Activated CD4-positive, alpha-beta T cell treated with anti-CD3 and anti-CD28 coated beads for 48 hours (primary cell): Measurements from ENCODE around the gene NKD2.
"Not testable (repeated sequence)": the region's sequence is repeated elsewhere in the genome, so short reads cannot be mapped to it uniquely, and the experiment has no call there.

ENCODE experiments used
- DNase-seq: peaks from one replicate; pipeline ENCODE4 v3.0.0-alpha.2; 2020

Gene NKD2, protein sequence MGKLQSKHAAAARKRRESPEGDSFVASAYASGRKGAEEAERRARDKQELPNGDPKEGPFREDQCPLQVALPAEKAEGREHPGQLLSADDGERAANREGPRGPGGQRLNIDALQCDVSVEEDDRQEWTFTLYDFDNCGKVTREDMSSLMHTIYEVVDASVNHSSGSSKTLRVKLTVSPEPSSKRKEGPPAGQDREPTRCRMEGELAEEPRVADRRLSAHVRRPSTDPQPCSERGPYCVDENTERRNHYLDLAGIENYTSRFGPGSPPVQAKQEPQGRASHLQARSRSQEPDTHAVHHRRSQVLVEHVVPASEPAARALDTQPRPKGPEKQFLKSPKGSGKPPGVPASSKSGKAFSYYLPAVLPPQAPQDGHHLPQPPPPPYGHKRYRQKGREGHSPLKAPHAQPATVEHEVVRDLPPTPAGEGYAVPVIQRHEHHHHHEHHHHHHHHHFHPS

DNA sequence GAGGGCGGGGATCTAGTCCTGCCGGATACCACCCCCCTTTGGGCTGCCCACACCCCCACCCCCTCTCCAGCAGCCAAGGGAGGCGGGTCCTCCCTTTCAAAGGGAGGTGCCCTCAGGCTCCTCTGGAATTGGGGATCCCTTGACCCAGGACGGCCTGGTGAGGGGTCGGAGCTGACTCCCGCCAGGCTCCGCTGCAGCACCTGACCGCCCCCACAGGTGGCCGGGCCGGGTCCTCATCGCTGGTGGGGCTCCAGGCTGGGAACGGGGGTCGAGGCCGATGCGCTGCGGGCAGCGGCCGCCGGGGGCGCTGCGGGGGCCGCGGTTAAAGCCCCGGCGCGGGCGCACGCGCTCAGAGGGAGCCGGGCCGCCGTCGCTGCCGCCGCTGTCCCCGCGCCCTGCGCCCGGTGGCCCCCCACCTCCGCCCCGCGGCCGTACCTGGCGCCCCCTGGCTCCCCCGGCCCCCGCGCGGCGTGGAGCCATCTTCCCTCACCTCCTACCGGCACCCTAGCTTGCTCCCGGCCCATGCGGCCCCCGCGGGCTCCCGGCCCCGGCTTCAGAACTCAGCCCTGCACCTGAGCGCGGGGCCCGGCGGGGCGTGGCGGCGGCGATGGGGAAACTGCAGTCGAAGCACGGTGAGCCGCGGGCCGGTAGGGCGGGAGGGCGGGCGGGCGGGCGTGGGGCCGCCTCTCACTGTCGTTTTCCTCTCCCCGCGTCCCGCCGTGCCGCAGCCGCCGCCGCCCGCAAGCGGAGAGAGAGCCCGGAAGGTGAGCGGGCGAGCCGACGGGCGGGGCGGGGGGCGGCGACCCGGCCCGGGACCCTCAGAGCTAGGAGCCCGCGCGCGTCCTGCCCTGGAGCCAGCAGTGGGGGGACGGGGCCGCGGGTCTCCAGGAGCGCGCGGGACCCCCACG, at the start of gene NKD2:
Gene NKD2, plus strand, starts transcription at position 352 of the 908 bp plus-strand sequence. Its CDS starts 256 bp downstream, at position 608.
- DNase-seq = peak; percentile 47

DNA sequence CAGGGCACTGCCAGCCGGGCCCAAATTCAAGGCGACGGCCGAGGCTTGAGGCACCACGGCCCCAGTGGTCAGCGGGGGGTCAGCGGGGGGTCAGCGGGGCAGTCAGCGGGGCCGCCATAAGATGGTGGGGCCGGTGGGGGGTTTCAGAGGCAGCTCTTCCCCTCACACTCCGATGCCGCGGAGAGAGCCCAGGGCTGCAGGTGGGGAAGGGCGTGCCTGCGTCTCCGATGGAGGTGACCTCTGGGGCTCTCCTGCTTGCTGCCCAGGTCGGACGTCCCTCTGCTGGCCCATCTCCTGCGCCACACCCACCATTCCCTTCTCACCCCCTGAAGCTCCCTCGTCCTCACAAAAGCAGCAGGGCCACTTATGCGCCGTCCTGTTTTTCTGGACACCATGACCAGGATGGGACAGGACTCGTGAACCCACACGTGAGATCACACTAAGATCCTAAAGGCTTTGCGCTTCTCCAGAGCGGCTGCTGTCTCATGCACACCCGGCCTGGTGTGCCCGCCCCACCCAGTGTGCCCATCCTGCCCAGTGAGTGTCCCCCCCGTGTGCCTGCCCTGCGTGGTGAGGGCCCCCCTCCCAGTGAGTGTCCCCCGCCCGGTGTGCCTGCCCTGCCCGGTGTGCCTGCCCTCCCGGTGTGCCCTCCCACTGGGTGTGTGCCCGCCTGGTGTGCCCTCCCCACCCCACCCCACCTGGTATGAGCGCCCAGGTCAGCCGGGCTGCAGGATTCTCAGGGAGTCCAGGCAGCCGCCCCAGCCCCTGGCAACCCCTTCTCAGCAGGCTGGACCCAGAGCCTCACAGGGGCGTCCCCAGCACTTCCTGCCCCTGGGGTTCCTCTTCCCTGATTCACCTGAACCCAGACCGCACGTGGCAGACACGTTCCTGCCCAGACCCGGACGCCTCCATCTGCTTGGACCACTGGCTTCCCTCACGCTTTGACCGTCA, 48.7 kb upstream of the NKD2 start:
- no peak for DNase-seq

DNA sequence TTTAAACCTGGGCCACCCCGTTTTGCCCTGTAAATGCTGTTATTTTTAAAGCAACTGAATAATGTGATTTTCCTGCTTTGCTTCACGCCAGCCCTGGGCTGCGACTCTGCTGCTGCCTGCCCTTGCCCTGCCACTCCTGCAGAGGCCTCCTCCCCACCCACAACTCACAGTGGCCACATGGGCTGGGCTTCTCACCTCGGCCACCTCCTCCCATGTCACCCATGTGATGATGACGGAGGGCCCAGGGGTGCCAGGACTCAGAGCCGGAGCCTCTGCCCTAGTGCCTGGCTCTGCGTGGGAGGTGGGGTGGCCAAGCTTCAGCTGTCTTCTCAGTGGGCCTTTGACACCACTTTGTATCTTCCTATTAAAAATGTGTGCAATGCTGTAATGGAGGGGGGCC, 48.1 kb upstream of the NKD2 start:
- no peak for DNase-seq

DNA sequence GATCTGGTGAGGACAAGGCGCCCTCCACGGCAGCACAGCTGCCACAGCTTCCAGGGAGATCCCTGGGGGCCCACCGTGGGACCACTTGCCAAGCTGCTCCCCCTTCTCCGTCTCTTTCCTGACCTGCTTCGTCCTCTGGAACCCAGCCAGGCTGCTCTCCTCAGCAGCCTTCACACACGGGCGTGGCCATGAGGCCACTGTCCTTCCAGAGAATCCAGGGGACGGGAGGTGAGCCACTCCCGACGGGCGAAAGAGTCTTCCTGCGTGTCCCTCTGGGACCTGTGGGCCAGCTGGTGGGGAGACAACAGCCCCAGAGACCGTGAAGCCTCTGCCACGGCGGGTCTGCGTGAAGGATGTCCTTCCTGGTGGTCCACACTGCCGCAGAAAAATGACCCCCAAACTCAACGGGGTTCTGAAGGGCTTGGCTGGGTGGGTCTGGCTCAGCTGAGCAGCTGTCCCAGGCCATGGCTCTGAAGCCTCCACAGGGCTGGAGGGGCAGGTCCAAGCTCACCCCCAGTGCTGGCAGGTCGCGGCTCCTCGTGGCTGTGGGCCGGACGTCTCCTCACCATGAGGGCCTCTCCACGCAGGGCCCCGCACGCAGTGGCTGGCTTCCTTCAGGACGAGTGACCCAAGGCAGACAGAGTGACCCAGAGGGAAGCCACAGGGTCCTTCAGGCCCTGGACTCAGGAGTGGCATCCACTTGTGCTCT, 47.4 kb upstream of the NKD2 start:
- no peak for DNase-seq

DNA sequence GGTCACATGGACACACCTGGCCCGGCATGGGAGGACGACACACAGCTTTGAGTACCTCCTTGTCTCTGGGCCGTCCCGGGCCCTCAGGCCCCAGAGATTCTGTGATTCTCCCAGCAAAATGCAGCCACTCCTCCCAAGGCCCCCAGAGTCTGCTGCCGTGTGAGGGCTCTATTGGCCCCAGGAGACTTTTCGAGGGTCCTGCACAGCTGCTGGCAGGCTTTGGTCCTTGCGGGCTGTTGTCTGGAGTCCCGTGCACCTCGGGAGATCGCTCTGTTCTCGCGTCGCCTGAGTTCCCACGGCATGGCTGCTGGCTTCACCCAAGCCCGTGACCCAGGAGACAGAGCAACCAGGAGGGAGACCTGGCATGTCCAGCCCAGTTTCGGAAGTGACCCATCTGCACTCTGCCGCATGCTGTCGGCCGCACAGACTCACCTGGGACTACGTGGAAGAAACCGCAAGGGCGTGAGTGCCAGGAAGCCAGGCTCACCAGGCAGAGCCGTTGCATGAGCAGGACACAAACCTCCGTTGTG, 46.8 kb upstream of the NKD2 start:
- DNase-seq = no peak

DNA sequence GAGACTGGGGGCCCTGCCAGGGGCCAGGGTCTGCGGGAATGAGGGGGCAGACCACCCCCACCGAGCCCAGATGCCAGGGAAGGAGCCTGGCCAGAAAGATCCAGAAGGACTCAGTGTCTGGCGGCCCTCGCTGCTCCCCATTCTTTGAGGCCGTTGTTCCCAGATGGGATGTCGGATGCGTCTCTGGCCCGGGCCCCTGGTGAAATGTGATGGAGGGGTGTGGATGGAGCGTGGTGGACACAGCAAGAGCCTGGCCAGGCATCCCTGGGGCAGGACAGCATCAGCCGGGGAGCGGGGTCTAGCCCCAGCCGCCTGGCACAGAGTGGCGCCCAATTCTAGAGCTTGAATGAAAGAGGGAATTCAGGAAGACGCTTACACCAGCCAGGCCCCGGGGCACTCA, 46.2 kb upstream of the NKD2 start:
- DNase-seq = no peak

DNA sequence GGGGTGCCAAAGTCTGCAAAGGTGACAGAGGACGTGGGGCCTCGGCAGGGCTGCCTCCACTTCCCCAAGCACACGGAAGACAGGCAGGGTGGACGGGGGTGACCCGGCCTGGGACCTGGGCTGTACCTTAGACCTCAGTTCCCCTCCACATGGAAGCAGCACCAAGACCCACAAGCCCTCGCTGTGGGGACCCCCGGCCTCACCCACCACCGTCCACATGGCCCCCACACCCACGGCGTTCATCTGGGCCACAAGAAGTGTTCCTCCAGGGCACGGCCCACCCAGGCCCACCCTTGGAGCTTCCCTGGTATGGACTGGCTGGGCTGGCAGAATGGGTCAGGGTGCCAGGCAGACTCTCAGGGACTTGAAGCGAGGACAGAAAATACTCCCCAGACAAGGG, 45.8 kb upstream of the NKD2 start:
- DNase-seq = no peak

DNA sequence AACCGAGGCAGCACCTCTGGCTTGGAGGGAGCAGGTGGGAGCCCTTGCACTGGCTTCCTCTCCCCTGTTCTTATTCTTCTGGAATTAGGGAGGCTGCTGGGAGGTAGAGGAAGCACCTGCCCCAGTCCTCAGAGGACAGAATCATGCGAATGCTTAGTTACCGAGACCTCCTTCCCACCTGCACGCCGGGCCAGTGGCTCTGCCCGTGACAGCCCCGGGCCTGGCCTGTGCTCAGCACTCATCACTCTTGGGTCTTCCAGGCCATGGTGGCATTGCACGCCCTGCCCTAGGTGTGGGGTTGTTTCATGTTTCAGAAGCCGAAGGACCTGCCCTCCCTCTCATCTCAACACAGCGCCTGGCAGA, 45.3 kb upstream of the NKD2 start:
- no peak for DNase-seq

DNA sequence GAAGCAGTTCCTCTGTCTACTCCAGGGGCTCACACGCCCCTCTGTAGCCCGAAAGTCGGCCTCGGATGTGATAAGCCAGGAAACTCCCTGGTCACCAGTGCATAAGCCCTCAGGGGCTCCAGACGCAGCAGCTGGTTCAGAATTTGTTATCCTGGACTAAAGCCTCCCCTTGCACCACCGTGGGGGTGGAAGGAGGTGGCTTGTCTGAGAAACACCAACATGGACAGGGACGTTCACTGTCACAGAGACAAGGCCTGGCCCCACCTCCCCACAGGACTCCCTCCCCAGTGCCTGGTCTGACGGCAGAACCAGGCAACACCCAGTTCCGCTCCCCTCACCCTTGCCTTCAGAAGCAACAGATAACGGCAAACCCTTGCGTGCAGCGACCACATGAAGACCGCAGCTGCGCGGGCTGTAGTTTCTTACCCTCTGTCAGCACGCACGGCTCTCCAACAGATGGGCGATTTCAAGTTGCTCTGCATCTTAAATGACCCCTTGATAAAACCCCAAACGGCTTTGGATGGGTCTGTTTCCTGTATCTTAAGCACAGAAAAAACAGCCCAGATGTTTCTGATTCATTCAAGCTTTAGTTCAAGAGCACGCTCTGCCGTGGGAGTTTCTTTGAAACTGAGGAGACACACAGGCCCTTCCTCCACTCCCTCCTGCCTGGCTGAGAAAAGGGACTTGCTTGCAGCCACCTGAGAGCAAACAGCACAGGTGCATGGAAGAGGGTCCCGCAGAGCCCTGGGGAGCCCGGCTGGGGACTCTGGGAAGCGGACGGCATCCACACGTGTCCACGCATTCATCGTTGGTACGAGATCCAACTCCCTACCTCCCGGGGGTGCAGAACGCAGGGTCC, 44.7 kb upstream of the NKD2 start:
- DNase-seq = peak; percentile 64

DNA sequence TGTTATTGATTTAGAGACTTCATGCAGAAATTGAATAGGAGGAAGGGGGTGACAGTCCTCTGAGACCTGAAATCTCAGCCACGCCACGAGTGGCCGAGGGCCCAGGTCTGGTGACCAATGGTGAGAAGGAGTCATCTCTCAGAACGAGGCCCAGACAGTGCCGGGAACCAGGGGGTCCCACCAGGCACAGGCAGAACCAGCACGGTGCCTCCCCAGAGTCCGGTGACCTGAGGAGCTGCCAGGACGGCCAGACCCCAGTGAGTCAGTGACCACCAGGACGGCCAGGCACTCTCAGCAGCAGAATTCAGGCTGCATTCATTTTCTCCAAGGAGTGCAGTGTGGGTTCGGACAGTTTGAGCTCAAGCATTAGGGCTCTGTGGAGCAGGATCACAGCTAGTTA, 43.8 kb upstream of the NKD2 start:
- DNase-seq = no peak

DNA sequence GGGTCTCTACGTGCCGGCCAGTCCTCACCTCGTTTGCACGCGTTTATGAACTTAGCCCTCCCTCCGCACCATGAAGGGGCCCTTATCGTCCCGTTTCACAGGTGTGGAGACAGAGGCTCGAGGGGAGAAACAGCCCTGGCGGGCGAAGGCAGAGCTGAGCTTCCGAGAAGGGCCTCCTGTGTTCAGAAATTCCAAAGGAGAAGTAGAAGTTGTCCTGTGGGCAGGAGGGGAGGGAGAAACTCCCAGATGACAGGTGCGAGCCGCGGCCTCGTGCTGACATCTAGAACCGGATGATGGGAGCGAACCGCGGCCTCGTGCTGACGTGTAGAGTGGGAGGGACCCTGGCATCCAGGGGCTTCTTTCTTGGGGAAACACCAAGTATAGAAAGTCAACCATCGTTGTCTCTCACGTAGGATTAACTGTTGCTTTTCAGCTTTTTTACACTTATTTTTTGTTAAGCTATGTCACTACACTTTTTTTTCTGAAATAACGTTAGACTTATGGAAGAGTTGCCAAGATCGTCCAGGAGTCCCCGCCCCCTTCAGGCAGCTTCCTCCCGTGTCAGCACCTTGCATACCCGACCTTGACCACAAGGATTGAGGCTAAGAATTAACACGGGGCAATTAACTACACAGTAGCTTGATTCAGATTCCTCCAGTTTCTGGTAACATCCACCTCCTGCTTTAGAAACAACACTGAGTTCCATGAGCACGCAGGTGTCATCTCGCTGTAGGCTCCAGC, 42.8 kb upstream of the NKD2 start:
- no peak for DNase-seq

DNA sequence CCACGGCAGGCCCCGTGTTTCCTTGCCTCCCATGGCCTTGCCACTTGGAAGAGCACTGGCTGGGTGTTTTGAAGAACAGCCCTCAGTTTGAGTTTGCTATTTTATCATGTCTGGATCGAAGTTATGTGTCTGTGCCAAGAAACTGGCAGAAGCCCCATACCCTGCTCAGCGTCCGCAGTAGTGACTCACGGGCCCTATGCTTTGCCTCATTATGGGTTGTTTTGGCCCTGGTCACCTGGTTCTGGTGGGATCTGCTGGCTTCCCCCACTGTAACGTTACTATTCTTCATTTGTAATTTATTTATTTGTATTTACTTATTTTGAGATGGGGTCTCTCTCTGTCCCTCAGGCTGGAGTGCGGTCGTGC, 42.3 kb upstream of the NKD2 start:
- DNase-seq = no peak

DNA sequence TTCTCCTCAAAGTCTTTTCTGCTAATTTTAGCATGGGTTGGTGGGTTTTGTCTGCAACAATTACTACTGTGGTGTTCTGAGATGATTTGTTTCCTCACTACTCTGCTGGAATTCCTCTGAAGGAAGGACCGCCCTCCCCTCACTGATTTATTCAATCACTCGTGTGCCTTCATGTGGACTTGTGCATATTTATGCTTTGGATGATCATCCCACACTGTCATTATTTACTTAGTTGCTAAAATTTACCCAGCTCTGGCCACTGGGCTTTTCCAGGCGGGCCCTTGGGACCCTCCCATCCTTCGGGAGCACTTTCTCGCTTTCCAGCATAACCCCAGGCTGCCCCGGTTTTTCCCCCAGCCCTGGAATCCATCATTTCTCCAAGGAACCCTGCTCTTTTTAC, 41.7 kb upstream of the NKD2 start:
- no peak for DNase-seq

DNA sequence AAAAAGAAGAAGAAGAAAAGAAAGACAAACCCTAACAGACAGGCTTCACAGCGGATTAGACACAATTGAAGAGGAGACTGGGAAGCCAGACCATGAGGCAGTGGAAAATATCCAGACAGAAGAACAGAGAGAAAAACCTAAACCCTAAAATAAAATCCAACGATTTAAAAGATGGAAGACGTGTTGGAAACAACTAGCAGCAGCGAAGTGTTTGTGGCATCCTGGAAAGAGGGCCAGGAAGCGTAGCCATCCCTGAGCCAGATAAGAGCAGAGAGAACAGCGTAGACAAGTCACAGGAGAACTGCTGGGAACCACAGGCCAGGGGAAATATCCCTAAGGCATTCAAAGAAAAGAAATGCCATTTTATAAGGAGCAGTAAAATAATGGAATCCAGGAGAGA, 39.7 kb upstream of the NKD2 start:
- DNase-seq = no peak

DNA sequence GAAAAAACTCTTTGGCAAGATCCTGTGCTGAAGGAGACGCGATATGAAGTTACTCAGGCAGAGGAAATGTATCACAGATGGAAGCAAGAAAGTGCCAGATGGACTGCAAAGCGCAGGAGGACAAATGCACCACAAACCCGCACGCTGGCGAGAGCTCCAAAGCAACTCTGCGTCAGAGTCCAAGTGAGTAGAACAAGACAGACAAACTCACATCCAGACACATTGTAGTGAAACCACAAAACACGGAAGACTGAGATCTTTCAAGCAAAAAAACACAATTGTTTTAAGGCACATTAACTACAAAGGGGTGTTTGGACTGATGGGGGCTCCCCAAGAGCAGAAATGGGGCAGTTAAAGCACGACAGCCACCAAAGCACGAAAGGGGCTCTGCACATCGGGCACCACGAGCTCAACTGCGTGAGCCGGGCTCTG, 39.2 kb upstream of the NKD2 start:
- no peak for DNase-seq

DNA sequence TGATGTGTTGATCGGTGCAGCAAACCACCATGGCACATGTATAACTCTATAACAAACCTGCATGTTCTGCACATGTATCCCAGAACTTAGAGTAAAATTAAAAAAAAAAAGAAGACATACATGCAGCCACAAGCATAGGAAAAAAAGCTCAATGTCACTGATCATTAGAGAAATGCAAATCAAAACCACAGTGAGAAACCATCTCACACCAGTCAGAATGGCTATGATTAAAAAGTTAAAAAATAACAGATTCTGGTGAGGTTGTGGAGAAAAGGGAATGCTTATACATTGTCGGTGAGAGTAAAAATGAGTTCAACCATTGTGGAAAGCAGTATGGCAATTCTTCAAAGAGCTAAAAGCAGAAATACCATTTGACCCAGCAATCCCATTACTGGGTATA, 36.0 kb upstream of the NKD2 start:
- not testable (repeated sequence) for DNase-seq

DNA sequence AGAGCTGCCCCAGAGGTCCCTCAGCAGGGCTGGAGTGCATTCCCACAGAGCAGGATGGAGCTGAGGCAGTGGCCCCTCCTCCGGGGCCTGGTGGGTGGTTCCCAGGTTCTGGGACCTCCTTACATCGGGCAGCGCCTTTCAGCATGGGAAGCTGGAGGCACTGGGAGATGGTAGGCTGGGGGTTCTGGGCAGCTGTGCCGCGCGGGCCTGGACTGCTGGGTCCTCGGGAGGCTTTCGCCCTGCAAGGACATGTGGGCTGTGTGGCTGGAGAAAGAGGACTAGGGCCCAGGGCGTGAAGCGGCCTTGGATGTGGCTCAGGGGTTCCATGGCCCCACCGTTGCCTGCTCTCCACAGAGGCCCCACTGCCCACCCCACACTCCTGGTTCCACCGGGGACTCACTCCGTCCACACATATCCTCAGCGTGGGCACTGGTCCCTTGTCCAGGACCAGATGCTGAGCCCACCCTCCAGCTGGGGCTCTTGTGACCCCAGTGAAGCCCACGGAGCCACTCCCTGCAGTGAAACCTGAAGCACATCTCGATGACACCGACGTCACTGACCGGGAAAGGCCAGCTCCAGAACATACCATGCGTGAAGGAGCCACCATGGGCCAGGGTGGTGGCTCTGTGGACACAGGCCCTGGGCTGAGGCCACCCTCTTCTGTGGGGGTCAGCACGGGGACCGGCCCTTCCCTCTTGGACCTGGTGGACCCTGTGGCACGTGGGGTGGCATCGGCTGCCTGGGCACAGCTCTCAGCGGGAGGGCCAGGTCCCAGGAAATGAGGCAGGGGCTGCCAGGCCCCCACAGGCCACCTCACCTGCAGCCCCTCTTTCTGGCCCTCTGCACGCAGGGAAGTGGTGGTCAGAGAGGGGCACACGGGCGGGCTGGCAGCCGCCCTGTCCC, 31.5 kb upstream of the NKD2 start:
- no peak for DNase-seq

DNA sequence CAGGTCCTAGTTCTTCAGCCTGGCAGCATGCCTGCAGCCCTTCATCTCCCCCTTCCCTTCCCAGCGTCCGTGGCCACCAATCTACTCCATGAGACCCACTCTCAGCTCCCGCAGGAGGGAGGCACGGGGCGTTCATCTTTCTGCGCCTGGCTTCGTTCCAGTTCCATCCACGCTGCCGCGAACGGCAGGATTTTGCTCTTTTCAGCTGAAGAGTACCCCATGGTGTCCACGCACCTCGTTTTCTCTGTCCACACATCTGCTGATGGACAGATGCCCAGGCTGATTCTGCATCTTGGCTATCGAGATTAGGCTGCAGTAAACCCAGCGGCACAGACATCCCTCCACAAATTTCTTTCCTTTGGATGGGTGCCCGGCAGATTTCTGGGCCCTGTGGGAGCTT, 30.5 kb upstream of the NKD2 start:
- DNase-seq = no peak

DNA sequence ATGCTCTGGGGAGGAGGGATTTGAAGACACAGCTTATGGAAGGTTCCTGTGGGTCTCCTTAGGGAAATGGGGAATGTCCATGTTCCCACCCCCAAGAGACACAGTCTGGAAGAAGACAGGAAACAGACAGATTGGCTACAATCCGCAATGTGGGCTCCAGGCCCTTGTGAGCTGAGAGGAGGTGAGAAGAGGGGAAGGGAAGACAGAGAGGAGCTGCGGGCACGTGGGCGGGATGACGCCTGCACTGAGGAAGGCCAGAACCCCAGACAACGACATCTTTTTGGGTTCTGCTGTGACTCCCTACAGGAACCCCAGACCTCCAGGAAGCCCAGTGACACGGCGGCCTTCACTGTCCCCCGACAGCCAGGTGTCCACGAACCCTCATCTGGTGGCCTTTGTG, 29.9 kb upstream of the NKD2 start:
- no peak for DNase-seq
